Measurements from ENCODE around the gene OPTC.
"Not testable (repeated sequence)": the region's sequence is repeated elsewhere in the genome, so short reads cannot be mapped to it uniquely, and the experiment has no call there.

Gene OPTC

GRCh38 chr1:203517426-203518110 lies 23.6 kb downstream of the OPTC start:
- DNase-seq (ENCODE audit: low read depth in 2 of 2): no peak

GRCh38 chr1:203518139-203518538 lies 24.2 kb downstream of the OPTC start:
- not testable (repeated sequence) for DNase-seq (ENCODE audit: low read depth in 2 of 2)

- no peak for DNase-seq (ENCODE audit: low read depth in 2 of 2)
Observed at GRCh38 chr1:203518541-203518940, 24.6 kb downstream of the OPTC start.

GRCh38 chr1:203519053-203519840 lies 25.3 kb downstream of the OPTC start:
- DNase-seq (ENCODE audit: low read depth in 2 of 2): no peak

- no peak for DNase-seq (ENCODE audit: low read depth in 2 of 2)
Observed at GRCh38 chr1:203519896-203520295, 25.9 kb downstream of the OPTC start.

- DNase-seq (ENCODE audit: low read depth in 2 of 2): no peak
Observed at GRCh38 chr1:203520315-203520714, 26.4 kb downstream of the OPTC start.

- DNase-seq (ENCODE audit: low read depth in 2 of 2): no peak
Observed at GRCh38 chr1:203521074-203521794, 27.3 kb downstream of the OPTC start.

- DNase-seq (ENCODE audit: low read depth in 2 of 2): no peak
Observed at GRCh38 chr1:203521812-203522211, 27.9 kb downstream of the OPTC start.

GRCh38 chr1:203522237-203522636 lies 28.3 kb downstream of the OPTC start:
- DNase-seq (ENCODE audit: low read depth in 2 of 2): no peak

GRCh38 chr1:203523667-203524066 lies 29.7 kb downstream of the OPTC start:
- no peak for DNase-seq (ENCODE audit: low read depth in 2 of 2)

- no peak for DNase-seq (ENCODE audit: low read depth in 2 of 2)
Observed at GRCh38 chr1:203524152-203524551, 30.2 kb downstream of the OPTC start.

- DNase-seq (ENCODE audit: low read depth in 2 of 2): no peak
Observed at GRCh38 chr1:203524824-203525223, 30.9 kb downstream of the OPTC start.

- DNase-seq (ENCODE audit: low read depth in 2 of 2): no peak
Observed at GRCh38 chr1:203525685-203526084, 31.7 kb downstream of the OPTC start.

GRCh38 chr1:203526130-203526529 lies 32.2 kb downstream of the OPTC start:
- no peak for DNase-seq (ENCODE audit: low read depth in 2 of 2)

- DNase-seq (ENCODE audit: low read depth in 2 of 2): no peak
Observed at GRCh38 chr1:203526572-203526971, 32.6 kb downstream of the OPTC start.

- DNase-seq (ENCODE audit: low read depth in 2 of 2): no peak
Observed at GRCh38 chr1:203527013-203527412, 33.1 kb downstream of the OPTC start.

- DNase-seq (ENCODE audit: low read depth in 2 of 2): no peak
Observed at GRCh38 chr1:203528063-203528462, 34.1 kb downstream of the OPTC start.

- DNase-seq (ENCODE audit: low read depth in 2 of 2): no peak
Observed at GRCh38 chr1:203528976-203529835, 35.3 kb downstream of the OPTC start.

- DNase-seq (ENCODE audit: low read depth in 2 of 2): no peak
Observed at GRCh38 chr1:203531063-203531462, 37.1 kb downstream of the OPTC start.

GRCh38 chr1:203534012-203534411 lies 40.1 kb downstream of the OPTC start:
- no peak for DNase-seq (ENCODE audit: low read depth in 2 of 2)

GRCh38 chr1:203534526-203534925 lies 40.6 kb downstream of the OPTC start:
- no peak for DNase-seq (ENCODE audit: low read depth in 2 of 2)

- DNase-seq (ENCODE audit: low read depth in 2 of 2): no peak
Observed at GRCh38 chr1:203536575-203536974, 42.6 kb downstream of the OPTC start.
